ENCODE data around the gene WDR70.
"Not testable (repeated sequence)": the region's sequence is repeated elsewhere in the genome, so short reads cannot be mapped to it uniquely, and the experiment has no call there.

WDR70 gene

DNA sequence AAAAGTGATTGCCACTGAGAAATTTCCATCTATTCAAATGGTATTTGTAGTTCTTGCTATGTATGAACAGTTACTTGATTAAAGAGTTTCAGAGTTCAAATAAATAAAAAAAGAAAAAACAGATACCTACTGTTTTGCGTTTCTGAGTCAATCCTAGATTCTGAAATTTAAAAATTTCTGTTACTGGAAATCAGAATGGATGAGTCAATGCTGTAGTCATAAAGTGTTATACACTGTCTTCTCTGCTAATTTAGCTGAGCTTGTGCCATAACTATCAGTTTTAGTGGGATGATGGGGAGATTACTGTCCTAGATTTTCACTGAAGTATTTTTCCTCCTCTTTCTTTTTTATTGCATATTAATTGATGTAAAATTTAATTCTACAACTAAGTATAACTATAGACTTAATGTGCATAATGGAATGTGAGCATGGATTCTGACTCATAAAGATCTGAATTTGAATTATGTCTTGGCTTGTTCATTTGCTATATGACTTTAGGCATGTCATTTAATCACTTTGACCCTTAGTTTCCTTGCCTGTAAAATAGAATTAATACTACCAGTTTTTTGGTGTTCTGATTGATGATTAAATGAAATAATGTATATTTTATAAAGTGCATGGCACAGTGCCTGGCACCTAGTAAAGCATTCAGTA lies 75.4 kb downstream of the WDR70 start:
- DNase-seq, result not testable (repeated sequence)

DNA sequence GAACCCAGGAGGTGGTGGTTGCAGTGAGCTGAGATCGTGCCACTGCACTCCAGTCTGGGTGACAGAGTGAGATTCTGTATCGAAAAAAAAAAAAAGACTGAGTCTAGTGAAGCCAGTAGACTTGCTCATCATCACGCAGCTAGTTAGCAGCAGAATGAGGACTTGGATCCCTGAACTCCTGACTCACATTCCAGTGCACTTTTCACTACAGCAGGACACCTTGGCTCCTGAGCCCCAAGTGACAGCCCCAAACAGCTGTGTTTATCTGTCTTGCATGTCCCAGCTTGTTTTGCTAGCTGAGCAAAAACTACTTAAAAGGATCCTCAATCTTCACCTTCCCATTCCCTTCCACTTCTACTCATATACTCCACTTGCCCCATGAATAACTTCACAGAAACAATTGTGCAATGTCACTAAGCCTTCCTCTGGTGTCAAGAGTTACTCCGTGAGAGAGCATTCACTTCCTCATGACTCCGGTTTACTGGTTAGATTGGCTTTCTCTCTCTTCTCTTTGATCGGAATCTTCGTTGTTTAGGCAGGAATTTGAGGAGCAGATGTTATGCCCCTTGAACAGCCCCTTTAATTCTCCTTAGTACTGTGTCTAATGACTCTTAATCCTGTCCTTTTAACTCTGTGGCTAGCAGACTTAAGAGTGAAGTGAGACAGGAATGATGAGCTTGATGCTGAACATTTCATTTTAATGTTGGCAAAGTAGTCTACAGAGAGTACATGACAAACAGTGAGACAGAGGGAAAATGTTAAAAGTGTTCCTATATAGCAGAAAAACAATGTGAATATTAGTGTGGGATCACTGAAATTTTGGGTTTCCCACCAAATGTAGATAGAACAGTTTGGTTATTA lies 84.3 kb downstream of the WDR70 start:
- not testable (repeated sequence) for DNase-seq

DNA sequence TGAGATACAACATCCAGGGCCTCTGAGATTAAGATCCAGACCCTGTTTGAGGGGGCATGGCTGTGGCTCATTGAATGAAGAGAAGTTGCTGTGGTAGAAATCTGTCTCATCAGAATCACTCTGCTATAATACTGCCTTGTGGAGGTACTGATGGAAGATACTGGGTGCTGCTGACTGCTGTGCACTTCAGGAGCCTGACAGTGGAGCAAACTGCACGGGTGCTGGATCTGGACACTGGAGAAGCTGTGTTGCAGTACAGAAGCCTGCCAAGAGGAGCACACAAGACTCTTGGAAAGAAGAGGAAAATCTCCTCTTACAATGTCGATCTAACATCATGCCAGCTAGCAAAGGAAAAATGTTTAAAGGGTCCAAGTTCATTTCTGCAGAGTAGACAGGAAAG lies 85.5 kb downstream of the WDR70 start:
- not testable (repeated sequence) for DNase-seq

DNA sequence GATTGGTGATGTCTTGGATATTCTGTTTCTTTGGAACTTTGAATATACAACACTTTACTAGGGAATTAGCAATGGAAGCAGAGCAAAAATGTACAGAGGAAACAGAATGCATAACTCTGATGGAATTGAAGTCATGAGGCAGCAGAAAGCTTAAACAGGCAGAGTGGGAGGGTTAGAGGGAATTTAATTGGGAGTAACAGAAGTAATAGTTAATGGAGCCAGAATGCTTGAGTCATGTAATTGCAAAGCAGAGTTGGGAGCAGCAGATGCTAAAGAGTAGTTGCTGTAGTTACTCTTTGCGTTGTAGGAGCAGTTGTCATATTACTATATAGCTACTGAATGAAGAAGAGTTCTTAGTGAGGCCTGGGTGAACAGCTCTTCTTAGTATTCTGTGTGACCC lies 90.3 kb downstream of the WDR70 start:
- DNase-seq, result not testable (repeated sequence)

DNA sequence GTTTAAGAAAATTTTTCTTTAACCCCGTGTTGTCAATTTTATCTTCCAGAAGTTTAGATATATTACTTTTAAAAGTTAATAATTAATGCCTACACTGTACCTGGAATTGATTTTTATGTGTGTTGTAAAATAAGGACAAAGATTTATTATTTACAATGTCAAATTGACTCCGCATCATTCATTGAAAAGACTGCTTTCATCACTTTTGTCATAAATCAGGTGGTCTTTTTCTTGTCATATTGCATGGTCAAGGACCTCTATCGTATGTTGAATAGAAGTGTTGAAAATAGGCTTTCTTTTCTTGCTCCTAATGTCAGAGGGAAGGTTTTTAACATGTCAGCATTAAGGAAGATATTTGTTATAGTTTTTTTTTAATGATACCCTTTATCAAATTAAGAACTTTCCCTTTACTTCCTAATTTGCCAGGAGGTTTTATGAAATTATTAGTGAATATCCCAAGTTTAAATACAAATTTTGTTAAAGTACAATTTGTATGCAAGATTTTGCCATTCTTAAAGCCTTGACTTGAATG lies 92.6 kb downstream of the WDR70 start:
- DNase-seq, result no peak

DNA sequence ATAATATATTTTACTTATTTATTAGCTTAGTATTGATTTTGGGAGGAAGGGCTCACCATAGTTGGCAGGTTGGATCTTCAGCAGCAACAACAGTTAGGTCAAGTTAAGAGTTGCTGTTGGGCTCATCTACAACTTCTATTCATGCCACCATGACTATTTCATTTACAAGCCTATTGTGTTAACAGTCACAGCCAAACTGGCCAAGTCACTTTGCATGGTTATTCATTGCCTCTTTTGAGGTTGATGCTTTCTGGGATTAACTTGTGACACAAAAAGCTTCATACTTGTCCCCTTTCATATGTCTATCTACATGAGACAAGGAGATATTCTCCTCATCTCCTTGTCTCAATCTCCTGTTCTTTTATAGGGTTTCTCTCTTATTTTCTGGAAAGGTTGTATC lies 98.3 kb downstream of the WDR70 start:
- no peak for DNase-seq

DNA sequence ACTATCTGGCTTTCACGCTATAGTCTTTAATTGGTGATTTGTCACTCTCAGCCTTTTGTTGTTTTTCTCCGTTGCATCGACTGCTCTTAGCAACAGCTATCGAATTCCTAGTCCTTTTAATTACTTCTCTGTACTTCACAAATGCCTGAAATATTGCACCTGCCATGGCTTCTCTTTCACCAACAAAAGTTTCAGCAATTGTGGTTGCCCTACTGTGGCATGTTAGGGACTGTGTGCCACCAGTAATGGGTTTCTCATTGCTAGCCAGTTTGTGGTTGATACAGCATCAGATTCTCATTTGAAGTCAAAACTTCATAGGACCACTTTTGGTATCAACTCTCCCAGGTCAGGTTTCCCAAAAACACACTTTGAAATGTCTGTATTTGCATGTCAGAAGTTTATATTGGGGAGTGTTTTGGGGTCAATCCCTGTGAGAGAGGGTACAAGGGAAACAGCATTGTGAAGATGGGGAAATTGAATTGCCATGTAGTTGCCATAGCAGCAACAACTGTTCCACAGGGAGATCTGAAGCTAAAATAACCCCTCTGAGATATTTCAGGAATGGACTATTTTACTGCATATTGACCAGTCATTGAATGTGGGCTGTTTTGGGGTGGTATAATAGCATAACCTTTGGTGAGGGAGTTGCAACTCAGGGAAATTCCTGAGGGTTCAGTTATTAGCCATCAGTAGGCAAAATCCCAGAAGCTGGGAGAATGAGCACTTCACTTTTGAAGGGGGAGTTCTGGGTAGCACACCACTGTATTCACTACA lies 99.2 kb downstream of the WDR70 start:
- no peak for DNase-seq

DNA sequence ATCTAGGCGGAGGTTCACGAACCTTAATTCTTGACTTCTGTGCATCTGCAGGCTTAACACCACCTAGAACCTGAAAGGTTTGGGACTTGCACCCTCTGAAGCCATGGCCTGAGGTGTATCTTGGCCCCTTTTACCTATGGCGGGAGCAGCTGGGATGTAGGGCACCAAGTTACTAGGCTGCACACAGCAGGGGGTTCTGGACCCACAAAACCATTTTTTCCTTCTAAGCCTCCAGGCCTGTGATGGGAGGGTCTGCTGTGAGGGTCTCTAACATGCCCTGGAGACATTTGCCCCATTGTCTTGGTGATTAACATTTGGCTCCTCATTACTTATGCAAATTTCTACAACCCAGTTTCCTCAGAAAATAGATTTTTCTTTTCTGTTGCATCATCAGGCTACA lies 102.3 kb downstream of the WDR70 start:
- not testable (repeated sequence) for DNase-seq

DNA sequence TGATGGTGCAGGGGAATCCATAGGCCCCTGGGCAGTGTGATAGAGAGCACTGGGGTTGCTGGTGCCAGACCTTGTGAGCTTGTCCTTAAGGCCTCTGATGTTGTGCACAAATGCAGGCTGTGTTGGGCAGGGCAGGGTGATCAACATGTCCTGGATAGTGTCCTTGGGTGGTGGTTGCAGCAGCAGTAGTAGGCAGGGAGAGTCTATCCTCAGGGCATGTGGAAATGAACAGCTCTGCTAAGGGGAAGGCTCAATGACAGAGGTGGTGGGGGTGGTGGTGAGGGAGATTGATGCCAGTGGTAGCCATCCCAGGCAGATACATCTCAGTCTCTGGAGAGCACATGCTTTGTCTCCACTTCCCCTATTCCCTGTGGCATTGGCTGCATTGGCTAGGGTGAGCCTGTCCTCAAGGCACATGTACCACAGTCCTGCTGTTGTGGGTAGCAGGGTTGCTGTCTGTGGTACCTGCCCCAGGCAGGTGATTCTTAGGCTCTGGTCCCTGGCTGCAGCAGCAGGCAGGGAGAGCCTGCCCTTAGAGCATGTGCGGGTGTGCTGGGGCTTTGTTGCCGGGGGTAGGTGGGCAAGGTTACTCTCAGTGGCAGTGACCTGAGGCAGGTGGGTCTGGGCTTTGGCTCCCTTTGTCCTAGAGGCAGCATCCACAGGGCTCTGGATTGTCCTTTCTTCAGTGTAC lies 111.1 kb downstream of the WDR70 start:
- no peak for DNase-seq

DNA sequence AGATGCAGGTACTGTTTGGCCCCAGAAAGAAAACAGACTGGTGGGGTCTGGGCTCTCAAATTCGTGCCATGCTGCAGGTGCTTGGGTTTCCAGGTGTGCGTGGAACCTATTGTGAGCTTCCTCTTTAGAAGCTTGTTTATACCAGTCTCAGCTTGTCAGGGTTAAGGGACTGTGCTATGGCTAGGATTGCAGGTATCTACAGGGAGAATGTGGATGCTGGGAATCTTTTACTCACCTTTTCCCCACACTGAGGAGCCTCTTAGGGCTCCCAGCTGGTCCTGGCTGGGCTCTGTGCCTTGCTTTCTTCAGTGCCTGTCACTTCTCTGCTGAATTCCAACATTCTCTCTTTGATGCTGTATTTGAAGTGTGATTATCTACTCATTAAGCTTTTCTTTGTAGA lies 111.8 kb downstream of the WDR70 start:
- no peak for DNase-seq

DNA sequence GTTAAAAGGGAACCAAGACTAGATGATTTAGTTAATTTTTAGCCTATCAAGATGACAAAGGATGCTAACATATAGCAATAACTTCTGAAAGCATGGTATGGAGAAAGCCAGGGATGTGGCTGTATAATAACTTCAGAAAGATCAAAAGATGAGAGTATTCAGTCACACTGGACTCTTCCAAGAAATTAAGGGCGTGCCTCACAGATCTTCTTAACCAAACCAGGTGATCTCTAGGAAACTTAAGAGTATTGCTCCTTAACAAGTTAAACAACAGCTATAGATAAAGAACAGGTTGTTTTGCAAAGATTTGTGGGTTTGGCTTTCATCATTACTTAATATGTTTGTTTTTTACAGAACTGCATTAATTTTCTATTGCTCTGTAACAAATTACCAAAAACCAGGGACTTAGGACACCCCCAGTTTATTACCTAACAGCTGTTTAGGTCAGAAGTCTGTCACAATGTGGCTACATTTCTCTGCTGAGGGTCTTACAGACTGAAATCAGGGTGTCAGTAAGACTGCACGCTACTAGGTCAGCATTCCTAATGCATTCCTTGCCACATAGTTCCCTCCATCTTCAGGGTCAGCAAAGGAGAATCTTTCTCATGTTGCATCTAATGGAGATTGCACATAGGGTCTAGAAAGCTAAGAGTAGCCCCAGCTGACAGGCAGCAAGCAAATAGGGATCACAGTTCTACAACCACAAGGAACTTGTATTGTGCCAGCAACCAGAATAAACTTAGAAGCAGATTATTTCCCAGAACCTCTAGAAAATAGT lies 113.8 kb downstream of the WDR70 start:
- DNase-seq, result no peak

DNA sequence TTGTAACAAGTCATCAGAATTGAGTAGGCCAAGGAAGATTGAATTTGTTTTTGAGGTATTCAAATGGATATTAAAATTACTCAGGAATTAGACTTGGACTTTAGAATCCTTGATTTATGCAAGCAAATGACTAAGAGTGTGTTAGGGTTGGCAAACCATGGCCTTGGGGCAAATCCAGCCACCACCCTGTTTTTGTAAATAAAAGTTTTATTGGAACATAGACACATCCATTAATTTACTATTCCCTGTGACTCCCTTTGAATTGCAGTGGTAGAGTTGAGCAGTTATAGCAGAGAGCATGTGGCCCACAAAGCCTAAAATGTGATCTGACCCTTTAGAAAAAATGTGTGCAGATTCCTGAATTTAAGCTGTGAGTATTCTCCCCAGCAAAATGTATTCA lies 115.6 kb downstream of the WDR70 start:
- DNase-seq, result no peak

DNA sequence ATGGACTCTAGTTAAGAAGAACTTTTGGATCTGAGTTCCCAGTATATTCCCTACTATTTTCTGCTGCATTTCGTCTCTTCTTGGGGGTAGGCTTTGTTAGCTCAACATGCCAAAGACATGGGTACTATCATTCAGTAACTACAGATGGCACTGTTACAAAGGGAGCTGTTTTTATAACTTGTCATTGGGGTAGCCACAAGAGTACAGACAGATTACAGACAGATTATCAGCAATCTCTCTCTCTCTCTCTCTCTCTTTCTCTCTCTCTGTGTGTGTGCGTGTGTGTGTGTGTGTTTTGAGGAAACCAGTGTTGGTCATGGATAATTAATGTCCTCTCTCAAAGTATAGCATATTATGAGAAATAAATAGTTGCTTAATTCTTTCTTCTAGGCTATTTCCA lies 116.1 kb downstream of the WDR70 start:
- DNase-seq, result no peak

DNA sequence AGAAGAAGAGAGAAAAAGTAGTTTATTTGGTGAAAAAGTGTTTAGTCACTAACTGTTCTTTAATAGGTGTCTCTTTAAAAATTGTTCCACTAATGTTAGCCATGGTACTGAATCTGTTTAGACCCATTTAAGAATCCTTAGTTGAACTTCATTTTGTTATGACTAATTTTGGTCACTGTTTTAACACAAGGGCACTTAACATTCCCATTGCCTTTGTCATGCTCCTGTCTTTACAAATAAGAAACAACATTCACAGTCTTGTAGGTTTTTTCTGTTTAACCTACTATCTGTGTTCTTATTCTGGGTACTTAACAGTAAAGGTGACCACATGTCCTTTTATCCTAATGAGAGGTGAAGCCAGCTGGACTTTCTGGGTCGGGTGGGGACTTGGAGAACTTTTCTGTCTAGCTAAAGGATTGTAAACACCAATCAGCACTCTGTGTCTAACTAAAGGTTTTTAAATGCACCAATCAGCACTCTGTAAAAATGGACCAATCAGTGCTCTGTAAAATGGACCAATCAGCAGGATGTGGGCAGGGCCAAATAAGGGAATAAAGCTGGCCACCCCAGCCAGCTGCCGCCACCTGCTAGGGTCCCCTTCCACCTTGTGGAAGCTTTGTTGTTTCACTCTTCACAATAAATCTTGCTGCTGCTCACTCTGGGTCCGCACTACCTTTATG lies 116.7 kb downstream of the WDR70 start:
- DNase-seq, result no peak

DNA sequence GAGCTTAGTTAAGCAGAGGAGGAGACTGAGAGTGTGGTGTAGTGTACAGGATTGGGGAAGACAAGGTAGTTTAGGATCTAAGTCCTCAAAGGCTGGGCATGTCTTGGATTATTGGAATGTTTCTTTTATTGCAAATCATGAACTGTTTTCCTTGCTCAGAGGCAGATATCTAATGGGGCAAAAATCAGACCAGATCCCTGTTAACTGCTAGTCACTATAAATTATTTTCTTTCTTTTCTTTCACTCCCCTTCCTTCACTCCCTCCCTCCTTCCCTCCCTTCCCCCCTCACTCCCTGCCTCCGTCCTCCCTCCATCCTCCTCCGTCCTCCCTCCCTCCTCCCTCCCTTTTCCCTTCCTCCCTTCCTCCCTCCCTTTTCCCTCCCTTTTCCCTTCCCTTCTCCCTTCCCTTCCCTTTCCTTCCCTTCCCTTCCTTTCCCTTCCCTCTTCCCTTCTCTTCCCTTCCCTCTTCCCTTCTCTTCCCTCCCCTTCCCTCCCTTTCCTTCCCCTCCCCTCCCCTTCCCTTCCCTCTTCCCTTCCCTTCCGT lies 117.9 kb downstream of the WDR70 start:
- no peak for DNase-seq

DNA sequence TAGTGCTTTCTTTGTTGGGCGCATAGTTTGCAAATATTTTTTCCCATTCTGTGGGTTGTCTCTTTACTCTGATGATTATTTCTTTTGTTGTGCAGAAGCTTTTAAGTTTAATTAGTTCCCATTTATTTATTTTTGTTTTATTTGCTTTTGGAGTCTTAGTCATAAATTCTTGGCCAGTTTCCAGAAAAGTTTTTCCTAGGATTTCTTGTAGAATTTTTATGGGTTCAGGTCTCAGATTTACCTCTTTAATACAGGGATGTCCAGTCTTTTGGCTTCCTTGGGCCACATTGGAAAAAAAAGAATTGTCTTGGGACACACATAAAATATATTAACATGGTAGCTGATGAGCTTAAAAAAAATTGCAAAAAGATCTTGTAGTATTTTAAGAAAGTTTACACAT lies 122.0 kb downstream of the WDR70 start:
- DNase-seq, result no peak

DNA sequence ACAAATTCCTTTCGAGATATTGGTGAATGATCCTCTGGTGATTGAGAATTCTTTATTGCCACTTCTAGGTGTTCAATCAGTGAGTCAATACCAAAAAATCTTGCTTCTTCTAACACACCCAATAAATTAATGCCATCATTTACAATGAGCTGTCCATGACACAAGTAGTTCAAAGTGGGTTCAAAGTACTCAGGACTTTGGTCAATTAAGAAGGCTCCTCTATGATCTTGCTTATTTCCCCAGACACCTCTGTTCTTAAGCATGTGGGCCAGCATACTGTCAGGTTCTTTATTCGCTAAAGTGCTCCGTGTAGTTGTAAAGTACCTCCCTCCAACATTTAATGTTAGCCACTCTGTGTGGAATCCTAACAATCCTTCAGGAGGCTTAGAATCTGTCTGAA lies 127.1 kb downstream of the WDR70 start:
- DNase-seq, result no peak

DNA sequence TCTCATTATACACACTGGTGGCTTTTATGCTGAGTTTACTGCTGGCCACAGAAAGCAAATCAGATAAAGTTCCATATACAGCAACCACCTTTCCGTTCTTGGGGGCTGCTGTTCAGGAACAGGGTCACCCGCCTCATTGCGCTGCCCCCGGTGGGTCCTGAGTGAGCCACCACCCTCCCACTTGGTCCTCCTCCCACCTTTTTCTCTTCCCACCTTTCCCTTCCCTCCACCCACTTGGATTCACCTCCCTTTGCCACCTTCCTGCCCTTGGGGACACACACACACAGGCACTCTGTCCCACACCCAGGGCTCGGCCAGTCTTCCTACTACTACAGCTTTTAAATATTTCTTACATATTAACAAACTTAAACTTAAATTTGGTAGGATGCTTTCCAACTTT lies 127.6 kb downstream of the WDR70 start:
- DNase-seq, result no peak

DNA sequence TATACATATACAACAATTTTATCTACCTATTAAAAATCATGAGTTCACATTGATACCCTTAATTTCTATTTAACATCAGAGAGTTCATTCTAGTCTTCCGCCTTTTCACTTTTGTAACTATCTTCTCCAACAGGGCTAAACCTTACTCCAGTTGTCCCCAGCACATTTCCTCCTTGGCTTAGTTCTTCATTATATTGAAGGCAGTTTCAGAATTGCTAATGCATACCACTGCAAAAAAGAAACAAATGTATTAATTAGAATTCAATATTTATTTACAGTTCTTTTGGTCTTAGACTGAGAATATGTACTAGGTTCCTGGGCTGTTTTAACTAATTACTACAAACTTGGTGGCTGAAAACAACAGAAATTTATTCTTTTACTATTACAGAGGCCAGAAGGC lies 132.5 kb downstream of the WDR70 start:
- no peak for DNase-seq

DNA sequence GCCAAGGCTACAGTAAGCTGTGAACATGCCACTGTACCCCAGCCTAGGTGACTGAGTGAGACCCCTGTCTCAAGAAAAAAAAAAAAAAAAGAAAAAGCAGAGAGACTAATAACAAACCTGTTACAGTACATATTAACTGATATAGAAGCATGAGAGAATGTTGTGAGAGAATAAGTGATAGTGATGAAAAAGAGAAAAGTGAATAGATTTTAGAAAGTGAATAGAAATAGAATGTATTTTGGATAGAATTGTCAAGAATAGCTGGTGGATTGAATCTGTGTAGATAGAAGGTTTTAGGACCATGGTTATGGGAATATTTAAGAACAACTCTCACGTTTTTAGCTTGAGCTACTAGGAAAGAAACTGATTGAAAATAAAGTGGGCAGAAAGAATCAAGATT lies 135.8 kb downstream of the WDR70 start:
- DNase-seq, result no peak

DNA sequence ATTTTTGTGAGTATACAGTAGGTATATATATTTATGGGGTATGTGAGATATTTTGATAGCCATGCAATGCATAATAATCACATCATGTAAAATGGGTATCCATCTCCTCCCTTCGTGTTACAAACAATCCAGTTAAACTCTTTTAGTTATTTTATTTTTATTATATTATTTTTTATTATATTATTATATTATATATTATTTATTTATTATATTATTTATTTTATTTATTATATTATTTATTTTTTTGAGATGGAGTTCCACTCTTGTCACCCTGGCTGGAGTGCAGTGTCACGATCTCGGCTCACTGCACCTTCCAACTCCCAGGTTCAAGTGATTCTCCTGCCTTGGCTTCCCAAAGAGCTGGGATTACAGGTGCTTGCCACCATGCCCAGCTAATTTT lies 138.6 kb downstream of the WDR70 start:
- no peak for DNase-seq

Data from activated CD8-positive, alpha-beta memory T cell treated with anti-CD3 and anti-CD28 coated beads, Interleukin-2, amount 50 U/mL, for 4 hours (primary cell).